HG03565 (cell line): ENCODE data around the gene UBASH3B.
"Not testable (repeated sequence)": the region's sequence is repeated elsewhere in the genome, so short reads cannot be mapped to it uniquely, and the experiment has no call there.

Experiments
- ATAC-seq: cut with Tn5 transposase; IDR thresholded peaks from one replicate; pipeline ENCODE4 v1.9.1; 2021; ENCODE audit warnings: mild to moderate bottlenecking, moderate library complexity; ENCODE audit not compliant: unreplicated experiment

UBASH3B gene

DNA sequence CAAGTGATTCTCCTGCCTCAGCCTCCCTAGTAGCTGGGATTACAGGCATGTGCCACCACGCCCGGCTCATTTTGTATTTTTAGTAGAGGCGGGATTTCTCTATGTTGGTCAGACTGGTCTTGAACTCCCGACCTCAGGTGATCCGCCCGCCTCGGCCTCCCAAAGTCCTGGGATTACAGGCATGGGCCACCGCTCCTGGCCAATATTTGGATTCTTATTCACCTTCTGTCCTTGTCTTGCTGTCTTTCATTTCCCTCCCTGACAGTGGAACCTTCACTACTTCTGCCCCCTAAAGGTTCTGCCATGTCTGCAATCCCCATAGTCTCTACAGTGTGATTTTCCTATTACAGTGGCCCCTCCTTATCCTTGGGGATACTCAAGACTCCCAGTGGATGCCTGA, 75.2 kb downstream of the UBASH3B start:
- not testable (repeated sequence) for ATAC-seq

DNA sequence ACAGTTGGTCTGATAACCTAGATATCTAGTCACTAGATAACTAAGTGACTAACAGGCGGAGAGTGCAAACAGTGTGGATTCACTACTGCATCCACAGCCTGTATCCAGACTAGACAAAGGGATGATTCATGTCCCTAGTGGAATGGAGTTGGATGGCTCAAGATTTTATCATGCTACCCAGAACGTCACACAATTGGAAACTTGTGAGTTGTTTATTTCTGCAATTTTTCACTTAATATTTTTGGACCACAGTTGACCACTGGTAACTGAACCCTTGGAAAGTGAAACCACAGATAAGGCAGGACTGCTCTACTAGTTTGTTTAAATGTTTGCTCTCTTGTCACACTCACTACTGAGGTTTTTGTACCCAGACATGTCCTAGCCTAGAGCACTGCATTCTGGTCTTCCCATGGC, 76.0 kb downstream of the UBASH3B start:
- no peak for ATAC-seq

DNA sequence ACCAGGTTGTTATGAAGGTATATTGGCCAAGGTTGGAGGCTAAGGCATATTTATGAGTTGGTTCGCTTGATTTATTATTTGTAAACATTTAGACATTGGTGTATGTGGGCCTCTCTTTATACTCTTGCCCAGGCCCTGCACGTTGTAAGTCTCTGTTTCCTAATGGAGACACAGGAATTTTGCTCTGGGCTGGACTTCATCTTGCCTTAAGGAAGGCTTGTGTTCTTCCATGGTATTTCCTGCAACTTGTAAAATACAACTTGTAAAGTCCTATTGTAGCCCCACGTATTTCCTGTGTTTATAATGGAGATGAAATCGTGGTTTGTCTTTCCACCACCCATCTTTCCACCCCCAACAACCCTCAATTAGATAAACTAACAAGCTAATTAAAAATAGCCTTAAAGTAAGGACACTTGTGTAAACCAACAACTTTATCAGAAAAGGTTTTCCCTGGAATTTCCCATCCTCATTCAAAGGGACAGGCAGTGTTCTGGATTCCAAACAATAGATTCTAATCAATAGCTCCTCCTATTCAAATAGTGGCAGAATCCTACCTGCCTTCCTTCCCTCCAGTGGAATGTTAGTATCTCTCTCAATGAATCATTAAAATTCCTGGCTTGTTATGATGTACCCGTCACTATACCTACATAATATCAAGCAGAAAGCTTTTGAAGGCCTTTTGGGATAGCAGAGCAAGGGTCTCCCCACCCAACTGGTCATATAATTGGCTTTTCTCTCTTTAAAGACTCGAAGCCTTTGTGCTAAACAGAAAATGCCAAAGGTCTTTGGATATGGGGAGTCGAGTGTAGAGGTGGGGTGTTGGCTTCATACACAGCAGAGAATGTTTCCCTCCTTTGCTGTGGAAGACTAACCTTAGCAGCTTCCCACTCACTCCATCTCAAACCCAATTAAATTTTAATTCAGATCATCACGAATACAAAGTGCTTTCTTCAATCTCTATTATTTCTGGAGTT, 77.1 kb downstream of the UBASH3B start:
- ATAC-seq, result no peak

DNA sequence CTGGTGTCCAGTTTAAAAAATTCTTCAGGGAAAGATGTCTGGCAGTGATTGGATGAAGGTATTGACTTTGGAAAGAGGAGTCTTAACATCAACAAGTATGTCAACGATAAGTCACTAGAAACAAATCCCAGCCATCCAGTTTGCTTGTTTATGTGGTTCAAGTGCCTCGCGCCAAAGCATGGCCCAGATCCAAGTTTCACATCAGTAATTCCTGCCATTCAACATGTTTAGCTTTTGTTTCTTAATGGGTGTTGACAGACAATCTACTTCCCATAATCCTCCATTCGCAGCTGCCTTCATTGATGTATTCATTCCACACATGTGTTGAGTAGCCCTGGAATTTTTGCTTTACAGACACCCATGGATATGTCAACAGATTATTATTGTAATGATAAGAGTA, 77.8 kb downstream of the UBASH3B start:
- ATAC-seq, result no peak

DNA sequence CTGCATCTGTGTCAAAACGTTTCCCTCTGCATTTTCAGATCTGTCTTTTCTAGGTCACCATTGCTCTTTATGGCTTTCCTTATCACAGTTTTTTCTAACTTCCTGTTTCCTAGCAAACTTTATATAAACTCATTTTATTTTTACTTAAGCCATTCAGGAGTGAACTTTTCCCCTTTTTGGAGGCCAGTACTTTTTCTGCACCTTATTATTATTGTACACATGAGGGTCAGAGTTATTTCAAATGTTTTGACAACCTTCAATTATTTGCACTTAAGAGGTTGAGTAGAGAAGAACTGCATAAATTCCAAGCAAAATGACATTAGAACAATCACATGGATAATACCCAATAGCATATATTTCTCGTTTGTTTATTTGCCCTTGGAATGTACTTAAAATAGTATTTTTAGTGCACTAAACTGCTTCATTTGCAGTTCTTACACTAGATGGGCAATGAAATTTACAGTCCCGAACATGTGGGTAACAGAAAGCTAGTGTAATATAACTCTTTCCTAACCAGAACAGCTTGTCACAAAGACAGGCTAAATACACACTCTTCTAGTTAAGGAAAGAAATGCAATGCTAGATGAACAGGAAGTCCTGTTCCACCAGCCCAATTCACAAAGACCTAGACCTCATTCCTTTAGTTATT, 79.5 kb downstream of the UBASH3B start:
- ATAC-seq, result no peak

DNA sequence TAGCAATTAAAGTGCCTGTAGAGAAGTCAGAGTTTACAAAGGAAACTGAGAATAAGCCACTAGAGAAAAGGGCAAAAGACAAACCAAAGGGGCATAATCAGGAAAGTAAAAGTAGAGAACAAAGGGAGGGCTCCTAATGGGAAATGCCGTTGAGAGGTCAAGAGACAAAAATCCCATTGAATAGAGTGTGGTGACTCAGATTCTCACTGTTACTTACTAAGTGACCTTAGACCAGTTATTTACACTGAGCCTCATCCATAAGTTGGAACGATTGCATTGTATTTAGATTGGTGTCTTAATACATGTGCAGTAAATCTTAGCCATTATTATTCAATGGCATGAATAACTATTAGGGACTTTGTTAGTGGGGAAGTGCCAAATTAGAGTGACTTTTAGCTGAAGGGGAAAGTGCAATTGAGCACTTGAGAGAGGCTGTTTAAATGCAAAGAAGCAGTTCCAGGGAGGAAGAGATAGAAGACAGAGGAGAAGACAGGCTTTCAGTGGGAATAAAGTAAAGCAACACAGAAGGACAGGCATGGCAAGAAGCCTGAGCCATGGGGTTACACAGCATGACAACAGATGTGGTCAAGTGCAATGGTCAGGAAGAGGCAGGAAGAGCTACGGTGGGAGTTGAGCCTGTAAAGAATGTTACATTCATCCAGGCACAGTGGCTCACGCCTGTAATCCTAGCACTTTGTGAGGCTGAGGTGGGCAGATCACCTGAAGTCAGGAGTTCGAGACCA, 82.6 kb downstream of the UBASH3B start:
- ATAC-seq, result no peak

DNA sequence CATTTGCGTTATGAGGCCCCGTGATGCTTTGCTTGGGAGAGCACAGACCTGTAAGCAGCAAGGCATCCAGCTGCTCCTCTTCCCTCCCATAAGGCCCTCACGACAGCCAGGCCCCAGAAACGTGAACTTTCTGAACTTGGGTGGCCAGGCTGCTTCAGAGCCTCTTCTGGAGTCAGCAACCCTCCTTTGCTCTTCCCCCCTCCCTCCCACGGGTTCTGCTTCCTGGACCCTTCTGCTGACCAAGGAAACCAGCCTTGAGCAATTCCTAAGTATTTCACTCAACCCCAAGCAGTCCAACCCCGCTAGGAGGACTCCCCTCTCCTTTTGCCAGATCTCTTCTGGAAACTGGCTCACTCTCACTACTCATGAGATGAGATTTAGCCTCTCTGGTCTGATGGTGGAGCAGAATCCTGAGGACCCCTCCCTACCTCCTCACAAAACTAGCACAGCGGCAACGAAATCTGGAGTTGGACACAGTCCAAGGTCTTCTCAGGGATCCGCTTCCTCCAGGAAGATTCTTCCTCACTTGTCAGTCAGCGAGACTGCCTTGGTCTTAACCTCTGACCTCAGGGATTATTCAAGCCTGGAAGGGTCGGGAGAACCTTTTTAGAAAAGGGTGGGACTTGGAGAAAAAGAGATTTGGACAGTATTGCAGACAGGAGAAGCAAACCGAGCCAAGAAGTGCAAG, 86.2 kb downstream of the UBASH3B start:
- ATAC-seq, result no peak

DNA sequence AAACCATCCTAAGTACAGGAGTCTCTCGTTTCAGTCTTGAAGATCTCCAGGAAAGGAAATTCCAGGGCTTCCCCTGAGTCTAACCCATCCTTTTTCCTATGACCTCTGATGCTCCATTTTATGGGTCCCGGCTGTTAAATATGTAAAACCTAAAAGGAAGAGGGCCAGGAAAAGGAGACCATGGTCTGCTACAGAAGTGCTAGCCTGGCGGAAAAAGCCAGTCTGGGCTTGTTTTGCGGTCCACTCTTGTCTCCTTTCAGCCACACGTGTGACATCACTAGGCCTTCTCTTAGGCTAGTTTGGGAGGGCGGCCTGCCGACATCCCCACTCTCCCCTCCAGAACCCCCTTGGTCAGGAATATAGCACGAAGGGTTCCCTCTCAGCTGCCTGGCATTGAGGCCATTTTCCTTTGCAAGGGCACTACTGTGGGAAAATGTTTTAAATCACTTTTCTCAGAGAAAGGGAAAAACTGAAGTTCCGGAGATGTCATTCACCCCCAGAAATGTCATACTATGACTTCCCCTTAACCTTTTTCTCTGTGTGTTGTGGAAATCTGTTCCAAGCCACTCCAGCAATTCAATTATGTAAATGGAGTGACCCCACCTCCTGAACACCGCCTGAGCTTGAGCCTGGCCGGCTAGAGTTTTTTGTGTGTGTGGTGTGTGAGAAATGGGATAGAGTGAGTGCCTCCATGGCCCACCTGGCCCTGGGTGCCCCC, 86.9 kb downstream of the UBASH3B start:
- no peak for ATAC-seq

DNA sequence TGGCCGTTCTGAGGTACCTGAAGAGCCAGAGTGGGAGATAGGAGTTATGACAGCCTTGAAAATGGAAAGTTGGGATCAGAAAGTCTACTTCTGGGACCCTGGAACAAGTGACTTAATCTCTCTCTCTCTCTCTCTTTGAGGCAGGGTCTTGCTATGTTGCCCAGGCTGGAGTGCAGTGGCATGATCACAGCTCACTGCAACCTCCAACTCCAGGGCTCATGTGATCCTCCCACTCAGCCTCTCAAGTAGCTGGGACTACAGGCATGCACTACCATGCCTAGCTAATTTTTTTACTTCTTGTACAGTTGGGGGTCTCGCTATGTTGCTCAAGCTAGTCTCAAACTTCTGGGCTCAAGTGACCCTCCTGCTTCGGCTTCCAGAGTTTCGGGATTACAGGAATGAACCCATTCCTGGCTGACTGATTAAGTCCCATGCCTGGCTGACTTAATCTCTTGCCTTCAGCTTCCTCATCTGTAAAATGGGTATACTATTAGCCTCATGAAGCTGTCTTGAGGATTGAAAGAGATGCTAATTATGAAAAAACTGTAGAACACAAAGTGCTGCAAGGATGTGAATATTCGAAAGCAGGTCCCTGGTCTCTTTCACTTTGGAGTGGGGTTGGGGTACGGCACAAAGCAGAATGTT, 87.7 kb downstream of the UBASH3B start:
- ATAC-seq, result no peak

DNA sequence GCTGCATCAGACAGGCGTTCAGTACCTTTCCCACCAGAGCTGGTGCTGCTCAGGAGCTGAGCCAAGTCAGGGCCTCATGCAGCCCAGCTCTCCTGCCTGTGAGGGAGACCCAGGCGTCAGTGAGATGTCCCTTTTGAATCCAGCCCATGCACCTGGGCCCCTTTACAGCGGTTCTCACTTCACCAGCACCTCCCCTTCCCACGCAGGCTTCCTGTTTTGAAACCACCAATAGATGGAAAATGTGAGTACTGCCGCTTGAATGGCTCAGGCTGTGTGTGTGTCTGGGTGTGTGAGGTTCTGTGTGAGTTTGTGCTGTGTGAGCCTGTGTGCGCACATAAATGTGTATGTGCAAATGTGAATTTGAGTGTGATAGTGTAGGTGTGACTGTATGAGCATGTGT, 88.4 kb downstream of the UBASH3B start:
- no peak for ATAC-seq

DNA sequence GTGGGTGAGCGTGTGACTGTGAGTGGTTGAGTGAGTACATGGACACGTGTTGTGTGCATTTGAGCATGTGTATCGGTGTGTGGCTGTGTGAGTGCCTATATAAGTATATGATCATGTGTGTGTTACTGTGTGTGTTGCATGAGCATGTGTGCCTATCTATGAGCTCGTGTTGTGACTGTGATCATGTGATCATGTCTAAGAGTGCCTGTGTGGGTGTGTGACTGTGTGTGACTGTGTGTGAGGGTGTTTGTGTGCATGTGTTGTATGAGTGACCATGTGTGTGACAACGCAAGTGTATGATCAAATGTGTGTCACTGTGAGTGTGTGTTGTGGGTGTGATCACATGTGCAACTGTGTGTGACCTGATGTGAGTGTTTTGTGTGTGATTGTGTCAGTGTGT, 88.8 kb downstream of the UBASH3B start:
- ATAC-seq, result no peak

DNA sequence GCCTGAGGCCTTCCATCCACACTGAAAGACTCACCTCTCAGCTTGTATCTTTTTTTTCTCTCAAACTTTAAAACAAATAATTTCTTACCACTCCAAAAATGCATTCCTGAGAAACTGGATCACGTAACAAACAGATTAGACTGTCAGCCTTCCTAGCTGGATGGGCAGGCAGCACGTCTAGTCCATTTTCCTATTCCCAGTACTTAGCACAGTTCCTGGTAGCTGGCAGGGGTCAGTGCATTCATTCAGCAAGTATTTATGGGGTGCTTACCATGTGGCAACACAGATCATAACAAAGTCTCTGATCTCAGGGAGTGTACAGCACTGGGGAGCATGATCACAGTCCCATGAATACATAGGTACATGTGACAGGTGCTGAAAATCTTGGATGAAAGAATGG, 89.6 kb downstream of the UBASH3B start:
- ATAC-seq, result no peak

DNA sequence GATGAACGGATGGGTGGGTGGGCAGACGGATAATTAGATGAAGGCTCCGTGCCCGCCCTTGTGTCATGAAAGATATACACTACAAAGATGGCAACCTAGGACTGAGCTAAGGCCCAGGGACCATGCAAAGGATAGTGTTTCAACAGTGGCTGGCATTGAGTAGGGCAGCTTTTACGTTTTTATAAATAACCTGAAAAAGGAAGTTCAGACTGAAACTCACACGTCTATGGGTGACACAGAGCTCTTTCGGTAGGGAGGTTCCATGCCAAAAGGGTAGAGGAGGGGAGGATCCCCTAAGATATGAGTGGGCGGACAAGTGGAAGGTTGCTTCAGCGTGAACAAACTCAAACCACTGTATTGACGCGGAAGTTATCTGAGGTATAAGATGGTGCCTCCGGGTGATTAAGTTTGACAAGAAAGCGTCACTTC, 90.5 kb downstream of the UBASH3B start:
- ATAC-seq, result peak; percentile 67

DNA sequence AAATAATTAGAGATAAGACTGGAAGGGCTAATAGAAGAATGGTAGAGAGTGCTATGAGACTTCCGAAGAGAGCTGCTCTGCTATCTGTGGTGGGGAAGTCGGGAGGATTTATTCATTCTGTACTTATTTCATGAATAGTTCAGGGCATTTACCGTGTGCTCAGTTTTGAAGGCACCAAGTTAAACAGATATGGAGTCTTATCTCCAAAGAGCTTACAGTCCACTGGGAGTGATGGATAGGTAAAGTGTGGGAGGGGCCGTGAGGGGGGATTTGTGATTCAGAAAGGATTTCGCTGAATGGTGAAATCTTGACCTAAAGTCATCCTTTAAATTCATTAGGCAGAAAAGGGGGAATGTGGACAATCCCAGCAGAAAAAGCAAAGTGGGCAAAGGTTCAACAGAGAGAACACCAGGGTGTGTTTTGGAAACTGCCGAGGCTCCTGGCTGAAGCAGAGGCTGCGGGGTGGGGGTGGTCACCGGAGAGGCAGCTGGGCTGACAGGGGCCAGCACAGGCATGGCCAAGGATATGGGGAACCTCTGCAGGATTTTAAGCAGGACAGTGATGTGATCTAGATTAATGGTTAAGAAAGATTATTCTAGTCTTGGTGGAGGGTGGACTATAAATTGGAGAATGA, 91.2 kb downstream of the UBASH3B start:
- ATAC-seq, result no peak

DNA sequence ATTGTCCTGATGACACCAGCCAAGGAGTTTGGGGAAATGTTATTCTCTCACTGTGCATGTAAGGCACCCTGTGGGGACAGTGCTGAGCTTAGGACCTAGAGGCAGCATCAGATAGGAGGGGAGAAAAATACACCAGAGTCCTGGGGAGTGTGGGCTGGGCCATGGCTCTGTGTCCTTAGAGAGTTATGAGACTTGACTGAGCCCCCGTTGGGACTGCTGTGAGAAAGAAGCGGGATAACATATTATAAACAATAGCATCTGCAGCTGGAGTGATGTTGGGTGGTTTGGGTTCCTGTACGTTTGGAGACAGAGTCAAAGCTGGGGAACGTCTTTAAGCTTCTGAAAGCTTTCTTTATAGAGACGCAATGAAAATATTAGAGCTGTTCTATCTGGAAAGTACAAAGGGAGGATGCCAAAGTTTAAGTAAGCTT, 91.8 kb downstream of the UBASH3B start:
- ATAC-seq, result no peak

DNA sequence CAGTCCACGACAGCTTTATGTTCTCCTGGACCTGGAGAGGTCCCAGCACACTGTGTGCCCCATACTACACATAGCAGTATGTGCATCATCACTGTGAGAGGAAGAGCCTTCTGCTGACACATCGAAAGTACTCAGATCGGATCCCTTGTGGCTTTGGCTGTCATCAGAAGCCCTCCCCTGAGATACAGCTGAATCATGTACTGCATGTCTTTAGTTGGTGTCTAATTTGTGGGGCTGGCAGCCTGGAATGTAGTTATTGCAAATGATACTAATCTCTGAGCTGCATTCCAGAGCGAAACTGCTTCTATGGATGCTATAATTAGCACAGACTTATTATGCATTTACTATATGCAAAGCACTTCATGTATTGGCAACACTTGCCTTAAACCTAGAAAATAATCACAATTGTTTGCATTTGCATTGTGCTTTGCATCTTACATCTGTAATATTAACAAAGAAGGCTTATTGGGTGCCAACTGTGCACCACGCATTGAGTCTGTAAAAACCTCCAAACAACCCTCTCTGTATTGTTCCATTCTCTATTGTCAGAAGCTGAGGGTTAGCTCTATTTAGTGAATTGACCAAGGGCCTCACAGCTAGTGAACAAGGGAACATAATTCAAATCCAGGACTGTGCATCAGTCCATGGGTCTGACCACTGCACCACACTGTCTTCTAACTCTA, 93.6 kb downstream of the UBASH3B start:
- peak; percentile 88 for ATAC-seq

DNA sequence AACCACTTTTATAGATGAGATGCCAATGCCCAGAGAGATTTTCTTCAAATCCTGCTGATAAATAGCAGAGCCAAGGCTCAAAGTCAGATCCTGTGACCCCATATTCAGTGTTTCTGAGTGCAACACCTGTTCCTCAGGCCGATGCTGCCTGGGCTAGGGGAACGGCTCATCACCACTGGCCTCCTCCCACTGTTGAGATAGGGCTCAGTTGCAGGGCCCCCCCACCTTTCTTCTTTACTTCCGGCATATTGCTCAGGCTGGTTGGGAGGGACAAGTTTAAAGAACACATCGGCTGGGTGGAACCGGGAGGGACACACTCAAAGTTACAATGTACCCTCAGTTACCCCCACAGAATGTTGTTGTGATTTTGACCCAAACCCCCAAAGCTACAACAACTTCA, 94.5 kb downstream of the UBASH3B start:
- ATAC-seq, result no peak

DNA sequence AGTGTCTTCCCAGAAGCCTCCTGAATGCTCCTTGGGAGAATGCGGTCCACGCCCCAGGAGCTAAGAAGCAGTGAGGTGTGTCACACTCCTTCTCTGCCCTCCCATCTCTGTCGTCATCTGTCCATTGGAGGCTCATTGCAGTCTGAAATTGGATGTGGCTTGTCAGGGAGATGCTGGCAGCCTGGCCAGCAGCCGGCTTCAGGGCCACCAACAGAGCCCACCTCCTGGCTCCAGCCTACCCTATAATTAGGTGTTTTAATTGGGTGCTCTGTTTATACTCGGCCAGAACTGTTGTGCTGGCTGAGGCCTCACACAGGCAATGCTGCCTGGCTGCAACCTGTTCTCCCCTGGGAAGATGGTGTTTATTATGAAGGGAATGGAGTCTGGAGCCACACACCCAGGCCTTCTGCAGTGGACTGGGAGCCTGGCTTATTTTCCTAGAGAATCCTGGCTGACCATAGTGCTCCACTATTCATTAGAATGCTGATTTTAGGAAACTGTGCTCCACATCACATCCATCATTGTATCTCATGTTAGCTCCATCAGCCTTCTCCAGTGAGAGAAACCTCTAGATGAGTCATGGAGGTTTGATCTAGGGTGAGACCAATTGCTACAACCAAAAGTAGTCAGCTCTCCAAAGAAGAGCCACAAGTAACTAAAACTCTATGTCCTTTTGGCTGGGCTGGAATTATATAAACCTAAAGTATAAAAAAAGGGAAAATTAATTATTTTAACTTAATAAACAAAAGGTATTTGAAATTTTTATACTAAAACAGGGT, 96.0 kb downstream of the UBASH3B start:
- no peak for ATAC-seq
